ENCODE data around the gene IFRD2.

The IFRD2 gene

GRCh38 chr3:50242381-50242770, 49.9 kb downstream of the IFRD2 start:
- TF ChIP-seq CTCF (IDR thresholded peaks at IDR 0.05; ENCODE audit: low read depth, low read length) = no peak
- no peak overlapping the region for H3K4me3 ChIP-seq (replicated peaks in 1 of 2; ENCODE audit: low read depth in 2 of 2, low read length in 2 of 2)
- no peak for DNase-seq (ENCODE audit: low read depth in 2 of 2)

- no peak for TF ChIP-seq CTCF (IDR thresholded peaks at IDR 0.05; ENCODE audit: low read depth, low read length)
- no peak overlapping the region for H3K4me3 ChIP-seq (replicated peaks in 1 of 2; ENCODE audit: low read depth in 2 of 2, low read length in 2 of 2)
- no peak for DNase-seq (ENCODE audit: low read depth in 2 of 2)
Observed at GRCh38 chr3:50241713-50242380, 50.4 kb downstream of the IFRD2 start.

DNA sequence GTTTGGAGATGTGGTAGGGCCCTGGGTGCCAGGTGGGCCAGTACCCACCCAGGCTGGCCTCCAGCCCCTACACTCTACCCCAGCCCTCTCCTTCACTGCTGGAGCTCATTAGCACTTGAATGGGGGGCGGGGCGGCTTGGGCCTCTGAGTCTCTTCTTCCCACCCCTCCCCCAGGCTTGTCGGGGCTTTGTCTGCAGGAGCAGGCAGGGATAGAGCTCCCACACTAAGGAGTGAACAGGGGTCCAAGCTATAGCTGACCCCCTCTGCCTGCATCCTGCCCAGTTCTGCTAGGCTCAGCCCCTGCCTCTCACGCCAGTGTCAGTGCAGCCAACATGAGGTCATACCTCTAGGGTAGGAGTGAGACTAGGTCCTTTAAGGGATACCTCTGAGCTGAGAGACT, 51.1 kb downstream of the IFRD2 start:
- no peak overlapping the region for H3K4me3 ChIP-seq (replicated peaks in 1 of 2; ENCODE audit: low read depth in 2 of 2, low read length in 2 of 2)
- no peak for TF ChIP-seq CTCF (IDR thresholded peaks at IDR 0.05; ENCODE audit: low read depth, low read length)

DNA sequence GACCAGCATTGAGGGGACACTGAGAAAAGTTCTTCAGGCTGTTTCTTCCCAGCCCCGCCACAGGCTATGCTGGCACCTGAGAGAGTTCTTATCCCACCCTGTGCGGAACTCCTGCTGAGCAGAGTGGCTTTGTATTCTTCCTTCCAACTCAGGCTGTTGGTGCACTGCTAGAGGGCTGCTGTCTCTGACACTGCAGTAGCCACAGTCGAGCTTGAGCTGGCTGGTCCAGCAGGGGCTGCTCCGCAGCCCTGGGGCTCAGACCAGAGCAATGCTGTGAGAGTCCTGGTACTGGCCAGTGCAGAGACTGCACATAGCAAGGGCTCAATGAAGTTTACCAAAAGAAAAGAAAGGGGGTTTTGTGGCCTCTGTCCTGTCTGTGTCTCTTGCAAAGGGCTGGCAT, 52.6 kb downstream of the IFRD2 start:
- no peak for TF ChIP-seq CTCF (IDR thresholded peaks at IDR 0.05; ENCODE audit: low read depth, low read length)
- no peak overlapping the region for H3K4me3 ChIP-seq (replicated peaks in 1 of 2; ENCODE audit: low read depth in 2 of 2, low read length in 2 of 2)
- DNase-seq (ENCODE audit: low read depth in 2 of 2) = no peak

More for the DNA sequence above, 51.1 kb downstream of the IFRD2 start:
- no peak for DNase-seq (ENCODE audit: low read depth in 2 of 2)

DNA sequence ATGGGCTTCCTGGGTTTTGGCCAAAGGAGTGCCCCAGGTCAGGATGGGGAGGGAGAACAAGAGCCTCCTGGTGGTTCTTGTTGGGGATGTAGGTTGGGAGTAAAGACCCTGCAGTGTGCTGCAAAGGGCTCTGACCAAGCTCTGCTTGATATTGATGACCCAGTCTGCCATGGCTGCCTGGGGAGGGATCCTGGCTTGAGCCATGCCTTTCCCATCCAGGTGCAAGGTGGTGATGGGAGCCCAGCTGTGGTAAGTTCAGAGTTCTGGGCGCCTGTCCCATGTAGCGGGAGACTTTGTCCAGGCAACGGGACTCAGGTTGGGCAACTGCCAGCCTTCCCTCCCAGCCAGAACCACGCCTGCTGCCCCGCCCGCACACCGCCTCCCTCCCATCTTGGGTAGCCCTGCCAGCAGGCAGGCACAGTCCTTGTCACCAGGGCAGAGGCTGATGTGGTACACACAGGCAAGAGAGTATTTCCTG, 53.6 kb downstream of the IFRD2 start:
- H3K4me3 ChIP-seq (replicated peaks in 1 of 2; ENCODE audit: low read depth in 2 of 2, low read length in 2 of 2) = peak overlapping the region; percentile 82 to 88
- peak; percentile 5 for TF ChIP-seq CTCF (IDR thresholded peaks at IDR 0.05; ENCODE audit: low read depth, low read length)
- DNase-seq (ENCODE audit: low read depth in 2 of 2) = peak in 1 of 2 donors; percentile 32

DNA sequence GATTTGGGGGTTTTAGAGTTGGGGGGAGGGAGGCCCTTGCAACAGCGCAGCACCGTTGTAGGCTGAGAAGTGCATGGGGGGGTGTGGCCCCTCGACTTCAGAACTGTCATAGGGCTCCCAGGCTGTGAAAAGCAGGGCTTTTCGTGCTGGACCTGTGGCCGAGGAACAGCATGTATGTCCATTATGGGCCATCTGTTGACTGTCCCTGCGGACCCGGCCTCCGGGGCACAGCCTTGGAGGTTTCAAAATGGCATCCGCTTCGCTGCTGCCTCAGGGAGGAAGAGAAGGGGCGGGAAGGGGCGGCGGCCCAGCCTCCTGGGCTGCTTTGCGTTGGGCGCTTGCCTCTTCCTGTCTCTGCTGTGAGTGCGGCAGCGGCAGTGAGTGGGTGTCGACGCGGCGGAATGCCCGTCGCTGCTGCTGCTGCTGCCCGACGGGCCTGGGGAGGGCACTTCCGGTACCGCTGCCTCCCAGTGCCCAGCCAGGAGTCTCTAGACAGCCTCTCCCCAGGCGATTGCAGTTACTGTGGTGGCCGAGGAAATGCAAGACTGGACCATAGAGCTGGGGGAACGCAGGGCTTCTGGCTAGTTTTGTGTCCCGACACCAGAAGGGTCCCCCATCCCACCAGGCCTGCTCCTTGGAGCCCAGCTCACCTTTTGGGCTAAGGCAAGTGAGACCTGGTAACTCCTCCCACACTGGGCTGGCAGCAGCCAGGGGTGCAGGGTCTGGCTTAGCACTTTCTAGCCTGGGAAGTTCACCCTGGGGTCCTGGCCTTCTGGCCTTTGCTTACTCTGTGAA, 54.3 kb downstream of the IFRD2 start:
- peak overlapping the region; percentile 82 to 88 for H3K4me3 ChIP-seq (replicated peaks in 1 of 2; ENCODE audit: low read depth in 2 of 2, low read length in 2 of 2)
- DNase-seq (ENCODE audit: low read depth in 2 of 2) = peak; percentile 80 to 88
- TF ChIP-seq CTCF (IDR thresholded peaks at IDR 0.05; ENCODE audit: low read depth, low read length) = no peak
